PC-3 (cell line): Measurements from ENCODE around the gene GMDS. TPM values are rescaled to one million over a fixed set of nuclear protein-coding genes. Genes with fewer than 3 reads are reported as not detected.

Experiments
- ATAC-seq: fragments of 200-7000 bp; cut with Tn5 transposase; 2 replicates; pipeline ENCODE4 v1.9.1; 2020; ENCODE audit warnings: mild to moderate bottlenecking, moderate library complexity
- BruUV-seq: library from RNA; stranded (reverse); fragments of 400-500 nt; replicated peaks from 2 replicates; lab custom pipeline; 2021; lab: Mats Ljungman, UMichigan
- CTCF ChIA-PET: fragments of 300-600 bp; sonication (Branson Sonifier 250); formaldehyde crosslinking; loops from one replicate; lab custom pipeline; 2022; ENCODE audit warnings: antibody characterized with exemption; lab: Charles Lee
- POLR2A ChIA-PET: fragments of 300-600 bp; sonication (Branson Sonifier 250); formaldehyde crosslinking; loops from one replicate; lab custom pipeline; 2022; ENCODE audit warnings: antibody characterized with exemption; ENCODE audit not compliant: unreplicated experiment; lab: Charles Lee
- DNase-seq: peaks from one replicate; pipeline ENCODE4 v3.0.0-alpha.2; 2015
- H2AFZ ChIP-seq: fragments of 300-600 bp; sonication (generic); 2 replicates; pipeline ENCODE4 v1.6.0; 2016; ENCODE audit warnings: antibody characterized with exemption, low read length
- H3F3A ChIP-seq: fragments of 300-600 bp; sonication (generic); one replicate; pipeline ENCODE4 v1.6.0; 2017; ENCODE audit warnings: antibody characterized with exemption, low read length, control low read depth, mild to moderate bottlenecking; ENCODE audit not compliant: unreplicated experiment
- H3K27ac ChIP-seq: fragments of 300-600 bp; sonication (generic); 2 replicates; pipeline ENCODE4 v1.5.1; 2016; ENCODE audit warnings: mild to moderate bottlenecking, low read length
- H3K27me3 ChIP-seq: fragments of 300-600 bp; sonication (generic); 2 replicates; pipeline ENCODE4 v1.6.1; 2016; ENCODE audit warnings: low read length, mixed read lengths
- H3K36me3 ChIP-seq: fragments of 300-600 bp; sonication (generic); 2 replicates; pipeline ENCODE4 v1.6.1; 2016; ENCODE audit warnings: low read depth, mixed run types, low read length, mixed read lengths
- H3K4me1 ChIP-seq: fragments of 300-600 bp; sonication (generic); 2 replicates; pipeline ENCODE4 v1.5.1; 2016; ENCODE audit warnings: low read length; ENCODE audit not compliant: insufficient read depth
- H3K4me2 ChIP-seq: fragments of 300-600 bp; sonication (generic); 2 replicates; pipeline ENCODE4 v1.6.0; 2016; ENCODE audit warnings: low read length
- H3K4me3 ChIP-seq: fragments of 300-600 bp; sonication (generic); 2 replicates; pipeline ENCODE4 v1.5.1; 2016; ENCODE audit warnings: mild to moderate bottlenecking, low read length, mixed read lengths
- H3K79me2 ChIP-seq: fragments of 300-600 bp; sonication (generic); 2 replicates; pipeline ENCODE4 v1.6.1; 2017; ENCODE audit warnings: low read length, mixed read lengths
- H3K9ac ChIP-seq: fragments of 300-600 bp; sonication (generic); 2 replicates; pipeline ENCODE4 v1.6.0; 2016; ENCODE audit warnings: mild to moderate bottlenecking, low read length
- H3K9me2 ChIP-seq: fragments of 300-600 bp; sonication (generic); replicated peaks from 2 replicates; pipeline ENCODE4 v1.6.1; 2016; ENCODE audit warnings: mixed run types, low read length, mixed read lengths
- H3K9me3 ChIP-seq: fragments of 300-600 bp; sonication (generic); 2 replicates; pipeline ENCODE4 v1.6.1; 2016; ENCODE audit warnings: low read length, mixed read lengths
- H4K20me1 ChIP-seq: fragments of 300-600 bp; sonication (generic); 2 replicates; pipeline ENCODE4 v1.6.1; 2016; ENCODE audit warnings: low read length, mixed read lengths
- EZH2 ChIP-seq: fragments of 300-600 bp; sonication (generic); IDR thresholded peaks from one replicate; pipeline ENCODE4 v1.6.1; 2017; ENCODE audit warnings: antibody characterized with exemption, mild to moderate bottlenecking, low read length; ENCODE audit not compliant: unreplicated experiment
- EZH2phosphoT487 ChIP-seq: fragments of 300-600 bp; sonication (generic); IDR thresholded peaks from 2 replicates; pipeline ENCODE4 v1.6.1; 2018; ENCODE audit warnings: mild to moderate bottlenecking, antibody characterized with exemption, low read length, borderline replicate concordance
- intact Hi-C: fragments of 100-400 bp; cut with micrococcal nuclease; formaldehyde crosslinking; loops from 2 replicates; pipeline ENCODE4 v1.9.0; 2023
- total RNA-seq: library from RNA; depleted of rRNA; stranded (reverse); fragments of >200 nt; gene quantifications from 2 replicates; pipeline ENCODE4 v1.2.3, GENCODE V29; 2014
- TF ChIP-seq, protein P1 (sequence below): fragments of 300-600 bp; sonication (generic); conservative IDR thresholded peaks from 2 replicates; pipeline ENCODE4 v1.5.1; 2017; ENCODE audit warnings: antibody characterized with exemption, low read depth, mild to moderate bottlenecking, low read length

The GMDS gene
- total RNA-seq, 1 experiment from 2014 or later: 18.3 TPM

GRCh38 chr6:1836690-1837089, 408.7 kb downstream of the GMDS start:
- H3K9me2 ChIP-seq: no peaks in the 10 kb centered on the region
- ChIA-PET CTCF (no interaction called here), POLR2A (no interaction called here)
- H3F3A ChIP-seq: no peaks in the 10 kb centered on the region
- ATAC-seq (no peak), DNase-seq (no peak)
- H3K9ac ChIP-seq: no peak overlapping the region
- no peak overlapping the region for H3K4me2 ChIP-seq
- no TSS peak for BruUV-seq
- no peaks in the 10 kb centered on the region for H3K27me3 ChIP-seq
- H2AFZ ChIP-seq: no peak overlapping the region
- TF ChIP-seq EZH2 (no peak), EZH2phosphoT487 (no peak)
- TF ChIP-seq, protein P1, sequence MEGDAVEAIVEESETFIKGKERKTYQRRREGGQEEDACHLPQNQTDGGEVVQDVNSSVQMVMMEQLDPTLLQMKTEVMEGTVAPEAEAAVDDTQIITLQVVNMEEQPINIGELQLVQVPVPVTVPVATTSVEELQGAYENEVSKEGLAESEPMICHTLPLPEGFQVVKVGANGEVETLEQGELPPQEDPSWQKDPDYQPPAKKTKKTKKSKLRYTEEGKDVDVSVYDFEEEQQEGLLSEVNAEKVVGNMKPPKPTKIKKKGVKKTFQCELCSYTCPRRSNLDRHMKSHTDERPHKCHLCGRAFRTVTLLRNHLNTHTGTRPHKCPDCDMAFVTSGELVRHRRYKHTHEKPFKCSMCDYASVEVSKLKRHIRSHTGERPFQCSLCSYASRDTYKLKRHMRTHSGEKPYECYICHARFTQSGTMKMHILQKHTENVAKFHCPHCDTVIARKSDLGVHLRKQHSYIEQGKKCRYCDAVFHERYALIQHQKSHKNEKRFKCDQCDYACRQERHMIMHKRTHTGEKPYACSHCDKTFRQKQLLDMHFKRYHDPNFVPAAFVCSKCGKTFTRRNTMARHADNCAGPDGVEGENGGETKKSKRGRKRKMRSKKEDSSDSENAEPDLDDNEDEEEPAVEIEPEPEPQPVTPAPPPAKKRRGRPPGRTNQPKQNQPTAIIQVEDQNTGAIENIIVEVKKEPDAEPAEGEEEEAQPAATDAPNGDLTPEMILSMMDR: no peak
- H3K27ac ChIP-seq: no peak overlapping the region
- no peaks in the 10 kb centered on the region for H3K9me3 ChIP-seq
- no peaks in the 10 kb centered on the region for H4K20me1 ChIP-seq
- H3K79me2 ChIP-seq: no peaks in the 10 kb centered on the region
- no peak overlapping the region for H3K4me3 ChIP-seq
- peaks cover 51% of the 10 kb centered on the region for H3K4me1 ChIP-seq
- intact Hi-C loops: loop anchor here (5.0 to 10.0 kb wide), 2 partner anchors 152 to 266 kb away; no protein-coding TSS in a partner anchor
- no peaks in the 10 kb centered on the region for H3K36me3 ChIP-seq

- H4K20me1 ChIP-seq: no peaks in the 10 kb centered on the region
- no peak overlapping the region for H3K27ac ChIP-seq
- no peaks in the 10 kb centered on the region for H3K27me3 ChIP-seq
- no peak for ATAC-seq
- H3K79me2 ChIP-seq: no peaks in the 10 kb centered on the region
- H3F3A ChIP-seq: no peaks in the 10 kb centered on the region
- ChIA-PET CTCF (no interaction called here), POLR2A (no interaction called here)
- no peak overlapping the region for H3K9ac ChIP-seq
- H3K9me2 ChIP-seq: no peaks in the 10 kb centered on the region
- H3K9me3 ChIP-seq: no peaks in the 10 kb centered on the region
- no peak overlapping the region for H3K4me2 ChIP-seq
- no peak overlapping the region for H2AFZ ChIP-seq
- DNase-seq: no peak
- no peaks in the 10 kb centered on the region for H3K36me3 ChIP-seq
- intact Hi-C loops: loop anchor here (5.0 to 10.0 kb wide), 4 partner anchors 63 to 267 kb away; no protein-coding TSS in a partner anchor
- no peak overlapping the region for H3K4me3 ChIP-seq
- no TSS peak for BruUV-seq
- peaks cover 36% of the 10 kb centered on the region for H3K4me1 ChIP-seq
- TF ChIP-seq, protein P1: no peak
- TF ChIP-seq EZH2phosphoT487: no peak
- no peak for TF ChIP-seq EZH2
Observed at GRCh38 chr6:1834646-1835516, 410.5 kb downstream of the GMDS start.

DNA sequence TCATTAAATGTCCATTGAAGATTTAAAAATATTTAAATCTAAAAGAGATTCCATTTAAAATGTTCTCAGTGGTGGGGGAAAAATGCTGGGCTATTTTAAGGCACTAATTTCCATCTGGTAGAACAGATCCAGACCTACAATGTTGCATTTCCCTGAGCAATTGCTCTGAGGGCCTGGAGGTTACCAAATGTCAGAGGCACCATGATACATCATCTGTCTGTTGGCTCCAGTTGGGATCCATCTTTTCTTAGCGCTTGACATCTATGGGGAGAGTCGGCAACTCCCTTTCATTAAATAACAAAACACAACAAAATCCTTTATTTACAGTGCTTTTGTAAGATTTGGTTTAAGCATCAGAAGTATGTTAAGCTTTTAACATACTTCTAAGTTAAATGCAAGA, 411.2 kb downstream of the GMDS start:
- Histone ChIP-seq H3K4me3 (no peak overlapping the region), H3K27ac (no peak overlapping the region), H3K9me3 (no peaks in the 10 kb centered on the region), H3K9me2 (no peaks in the 10 kb centered on the region), H3K36me3 (peaks cover 3% of the 10 kb centered on the region; the same call in 1 of the 2 replicates), H3F3A (no peaks in the 10 kb centered on the region), H3K4me1 (peaks cover 31% of the 10 kb centered on the region), H3K79me2 (no peaks in the 10 kb centered on the region), H3K9ac (no peak overlapping the region), H2AFZ (no peak overlapping the region), H3K27me3 (no peaks in the 10 kb centered on the region), H4K20me1 (no peaks in the 10 kb centered on the region), H3K4me2 (no peak overlapping the region)
- ChIA-PET CTCF (no interaction called here), POLR2A (no interaction called here)
- BruUV-seq: no TSS peak
- ATAC-seq (no peak), DNase-seq (no peak)
- no peak for TF ChIP-seq EZH2
- intact Hi-C loops: loop anchor here (5.0 to 10.0 kb wide), 3 partner anchors 62 to 149 kb away; no protein-coding TSS in a partner anchor
